ENCODE results near the gene MLLT6. TPM values are rescaled to one million over a fixed set of nuclear protein-coding genes. Genes with fewer than 3 reads are reported as not detected.

MLLT6 gene
- total and polyA plus RNA-seq, 2 of the 13 experiments (the other 11 are each of a cell fraction or from before 2014, with no cell fraction given), result 50.7 to 69.5 TPM

- Histone ChIP-seq H3K9ac (ENCODE audit: insufficient read depth, low read depth, low read length) (peak overlapping the region; percentile 87), H4K20me1 (ENCODE audit: insufficient read depth, low read length) (no peaks in the 10 kb centered on the region), H3K27ac (ENCODE audit: extremely low read length, insufficient read depth, low read length) (peak overlapping the region; percentile 98), H3K79me2 (ENCODE audit: insufficient read depth, low read length) (no peaks in the 10 kb centered on the region), H2AFZ (ENCODE audit: low read length) (no peak overlapping the region), H3K4me1 (ENCODE audit: insufficient read depth, low read length) (peaks cover 93% of the 10 kb centered on the region), H3K27me3 (ENCODE audit: control insufficient read depth in 1 of 2, insufficient read depth in 2 of 2, low read length in 2 of 2) (no peaks in the 10 kb centered on the region), H3K4me2 (ENCODE audit: low read depth, low read length) (peak overlapping the region; percentile 82), H3K9me3 (ENCODE audit: low read length) (no peaks in the 10 kb centered on the region), H3K36me3 (replicated peaks in 1 of 2; ENCODE audit: control insufficient read depth in 1 of 2, insufficient read depth in 2 of 2, low read length in 2 of 2) (no peaks in the 10 kb centered on the region), H3K4me3 (replicated peaks in 1 of 3; ENCODE audit: insufficient read depth in 1 of 3, low read depth in 2 of 3, low read length in 3 of 3) (no peak overlapping the region)
- intact Hi-C loops (cut with micrococcal nuclease; ENCODE audit: unreplicated experiment), result no loop called here
- no TSS peak for BruUV-seq (replicated peaks)
- in situ Hi-C loops (cut with HindIII; ENCODE audit: extremely low pct_ligation_motif_present, low pct_unique_long_range_greater_than_20kb), result loop anchor here (5.0 kb wide), 1 partner anchor 52 kb away; the partner anchor contains the start of gene SRCIN1
- WGBS (ENCODE audit: low lambda C conversion rate), result 69% methylated on average over 8 of the region's 13 CpGs
- POLR2A ChIA-PET, result interaction anchor here (0.6 to 9.9 kb wide), 15 partner anchors 8 to 100 kb away, joined by 3 to 291 read pairs (median 9); partner anchors contain the start of gene SRCIN1
- FAIRE-seq, result no peak
- no peak for ATAC-seq
- DNase-seq (ENCODE audit: low spot score), result no peak
- CTCF ChIA-PET (ENCODE audit: low intra/inter-chr PET ratio, low total read pairs), result interaction anchor here (2.8 kb wide), 1 partner anchor 53 kb away, joined by 9 read pairs; the partner anchor contains the start of gene SRCIN1
- TF ChIP-seq ZNF350 (CRISPR knock-in tag; IDR thresholded peaks at IDR 0.05; ENCODE audit: borderline replicate concordance, low read depth) (no peak; the same call in 1 of the 2 replicates), ZNF274 (CRISPR knock-in tag; IDR thresholded peaks at IDR 0.05) (no peak), ZNF574 (CRISPR knock-in tag; IDR thresholded peaks at IDR 0.05) (0 out of 2 replicates have a peak, but pooled peaks have one; percentile 27), HDAC1 (CRISPR knock-in tag; IDR thresholded peaks at IDR 0.05) (peak; percentile 32; the same call in 1 of the 2 replicates), MLX (CRISPR knock-in tag; IDR thresholded peaks at IDR 0.05) (no peak), KDM1A (CRISPR knock-in tag; IDR thresholded peaks at IDR 0.05) (no peak), CERS6 (CRISPR knock-in tag; IDR thresholded peaks at IDR 0.05) (no peak), SMC3 (IDR thresholded peaks at IDR 0.05; ENCODE audit: low read length) (no peak), DZIP1 (CRISPR knock-in tag; IDR thresholded peaks at IDR 0.05) (0 out of 2 replicates have a peak, but pooled peaks have one; percentile 36), ZBTB49 (CRISPR knock-in tag; IDR thresholded peaks at IDR 0.05; ENCODE audit: borderline replicate concordance) (no peak), JUN (CRISPR knock-in tag; IDR thresholded peaks at IDR 0.05) (0 out of 2 replicates have a peak, but pooled peaks have one; percentile 29), ELF1 (CRISPR knock-in tag; IDR thresholded peaks at IDR 0.05) (no peak), SRSF1 (optimal IDR thresholded peaks at IDR 0.05; ENCODE audit: low read depth, low read length) (no peak), ZNF672 (CRISPR knock-in tag; IDR thresholded peaks at IDR 0.05) (no peak), ZNF24 (IDR thresholded peaks at IDR 0.05) (no peak)
Measured at GRCh38 chr17:38658741-38659345, 46.2 kb upstream of the MLLT6 start.

Measured in HepG2 (cell line).